OCI-LY7 (cell line): ENCODE measurements around the gene R3HDM4. TPM values are rescaled to one million over a fixed set of nuclear protein-coding genes. Genes with fewer than 3 reads are reported as not detected.

ENCODE experiments used
- BruUV-seq: library from RNA; stranded (reverse); fragments of 400-500 nt; replicated peaks from 2 replicates; lab custom pipeline; 2021; lab: Mats Ljungman, UMichigan
- CTCF ChIA-PET: fragments of 300-600 bp; sonication (Branson Sonifier 250); formaldehyde crosslinking; loops from one replicate; lab custom pipeline; 2022; ENCODE audit warnings: antibody characterized with exemption; ENCODE audit not compliant: unreplicated experiment; lab: Charles Lee
- POLR2A ChIA-PET: fragments of 300-600 bp; sonication (Branson Sonifier 250); formaldehyde crosslinking; loops from one replicate; lab custom pipeline; 2022; ENCODE audit warnings: antibody characterized with exemption; lab: Charles Lee
- DNase-seq: peaks from one replicate; pipeline ENCODE4 v3.0.0-alpha.2; 2015; ENCODE audit warnings: low spot score
- H2AFZ ChIP-seq: fragments of 200-600 bp; sonication (generic), shearing (Covaris generic); 2 replicates; pipeline ENCODE4 v1.6.1; 2014; ENCODE audit warnings: mild to moderate bottlenecking, antibody characterized with exemption, low read length, moderate library complexity
- H3K27ac ChIP-seq: fragments of 200-600 bp; sonication (generic); 2 replicates; pipeline ENCODE4 v1.5.1; 2014; ENCODE audit warnings: mixed run types, low read depth, mild to moderate bottlenecking, moderate library complexity, low read length, inconsistent platforms; ENCODE audit not compliant: poor library complexity, severe bottlenecking
- H3K36me3 ChIP-seq: fragments of 200-600 bp; sonication (generic); 2 replicates; pipeline ENCODE4 v1.6.1; 2014; ENCODE audit warnings: mild to moderate bottlenecking, antibody characterized with exemption, low read length, moderate library complexity, mixed read lengths; ENCODE audit not compliant: insufficient read depth
- H3K4me1 ChIP-seq: fragments of 200-600 bp; sonication (generic); 2 replicates; pipeline ENCODE4 v1.5.1; 2014; ENCODE audit warnings: mild to moderate bottlenecking, low read length; ENCODE audit not compliant: insufficient read depth, poor library complexity, severe bottlenecking
- H3K4me2 ChIP-seq: fragments of 200-600 bp; sonication (generic); 2 replicates; pipeline ENCODE4 v1.6.1; 2014; ENCODE audit warnings: mild to moderate bottlenecking, low read length
- H3K4me3 ChIP-seq: fragments of 200-600 bp; sonication (generic); 2 replicates; pipeline ENCODE4 v1.5.1; 2014; ENCODE audit warnings: mild to moderate bottlenecking, low read depth, low read length; ENCODE audit not compliant: poor library complexity, severe bottlenecking
- H3K79me2 ChIP-seq: fragments of 200-600 bp; sonication (generic); 2 replicates; pipeline ENCODE4 v1.6.1; 2016; ENCODE audit warnings: low read depth, mild to moderate bottlenecking, low read length, moderate library complexity, mixed read lengths; ENCODE audit not compliant: insufficient read depth
- H3K9me2 ChIP-seq: fragments of 200-600 bp; sonication (generic); 2 replicates; pipeline ENCODE4 v1.6.1; 2016; ENCODE audit warnings: mild to moderate bottlenecking, low read length, mixed read lengths; ENCODE audit not compliant: insufficient read depth
- H3K9me3 ChIP-seq: fragments of 200-600 bp; sonication (generic); 2 replicates; pipeline ENCODE4 v1.6.1; 2014; ENCODE audit warnings: mild to moderate bottlenecking, mixed run types, low read length, mixed read lengths
- H4K20me1 ChIP-seq: fragments of 200-600 bp; sonication (generic); 2 replicates; pipeline ENCODE4 v1.6.1; 2014; ENCODE audit warnings: mild to moderate bottlenecking, antibody characterized with exemption, low read length, moderate library complexity, mixed read lengths; ENCODE audit not compliant: insufficient read depth
- EZH2phosphoT487 ChIP-seq: fragments of 200-600 bp; sonication (generic); IDR thresholded peaks from 2 replicates; pipeline ENCODE4 v1.6.1; 2018; ENCODE audit warnings: low read depth, borderline replicate concordance, mild to moderate bottlenecking, mixed run types, antibody characterized with exemption, low read length, moderate library complexity, mixed read lengths
- intact Hi-C: fragments of 100-400 bp; cut with micrococcal nuclease; formaldehyde crosslinking; loops from one replicate; pipeline ENCODE4 v1.10.0; 2022; ENCODE audit not compliant: unreplicated experiment
- total RNA-seq, 2 experiments: library from RNA; depleted of rRNA in 1 of 2; stranded (reverse); fragments of >200 nt in 1 of 2; shearing (Covaris generic) in 1 of 2; gene quantifications; 2 replicates each; pipeline ENCODE4 v1.2.3, GENCODE V29; 2014 to 2022
- TF ChIP-seq, protein P1 (sequence below): fragments of 200-600 bp; sonication (generic); conservative IDR thresholded peaks from 2 replicates; pipeline ENCODE4 v1.5.1; 2014; ENCODE audit warnings: mild to moderate bottlenecking, antibody characterized with exemption, low read length, moderate library complexity, mixed read lengths

R3HDM4 gene
- total RNA-seq, 2 experiments from 2014 or later, result 43.5 to 64.9 TPM

- CTCF ChIA-PET, result no interaction called here
- peaks cover 31% of the 10 kb centered on the region; the same call in 1 of the 2 replicates for H3K36me3 ChIP-seq
- TF ChIP-seq, protein P1, sequence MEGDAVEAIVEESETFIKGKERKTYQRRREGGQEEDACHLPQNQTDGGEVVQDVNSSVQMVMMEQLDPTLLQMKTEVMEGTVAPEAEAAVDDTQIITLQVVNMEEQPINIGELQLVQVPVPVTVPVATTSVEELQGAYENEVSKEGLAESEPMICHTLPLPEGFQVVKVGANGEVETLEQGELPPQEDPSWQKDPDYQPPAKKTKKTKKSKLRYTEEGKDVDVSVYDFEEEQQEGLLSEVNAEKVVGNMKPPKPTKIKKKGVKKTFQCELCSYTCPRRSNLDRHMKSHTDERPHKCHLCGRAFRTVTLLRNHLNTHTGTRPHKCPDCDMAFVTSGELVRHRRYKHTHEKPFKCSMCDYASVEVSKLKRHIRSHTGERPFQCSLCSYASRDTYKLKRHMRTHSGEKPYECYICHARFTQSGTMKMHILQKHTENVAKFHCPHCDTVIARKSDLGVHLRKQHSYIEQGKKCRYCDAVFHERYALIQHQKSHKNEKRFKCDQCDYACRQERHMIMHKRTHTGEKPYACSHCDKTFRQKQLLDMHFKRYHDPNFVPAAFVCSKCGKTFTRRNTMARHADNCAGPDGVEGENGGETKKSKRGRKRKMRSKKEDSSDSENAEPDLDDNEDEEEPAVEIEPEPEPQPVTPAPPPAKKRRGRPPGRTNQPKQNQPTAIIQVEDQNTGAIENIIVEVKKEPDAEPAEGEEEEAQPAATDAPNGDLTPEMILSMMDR, result no peak
- TF ChIP-seq EZH2phosphoT487, result no peak
- H3K27ac ChIP-seq, result no peak overlapping the region
- H4K20me1 ChIP-seq, result no peaks in the 10 kb centered on the region
- no peaks in the 10 kb centered on the region for H3K79me2 ChIP-seq
- H2AFZ ChIP-seq, result no peak overlapping the region
- H3K9me3 ChIP-seq, result no peaks in the 10 kb centered on the region
- no peak overlapping the region for H3K4me2 ChIP-seq
- no peak for DNase-seq
- peaks cover 9% of the 10 kb centered on the region for H3K4me1 ChIP-seq
- intact Hi-C loops, result no loop called here
- no peak overlapping the region for H3K4me3 ChIP-seq
- no TSS peak for BruUV-seq
- H3K9me2 ChIP-seq, result no peaks in the 10 kb centered on the region
- POLR2A ChIA-PET, result no interaction called here
These were observed 42.0 kb downstream of the R3HDM4 start for GRCh38 chr19:870963-871401.

DNA sequence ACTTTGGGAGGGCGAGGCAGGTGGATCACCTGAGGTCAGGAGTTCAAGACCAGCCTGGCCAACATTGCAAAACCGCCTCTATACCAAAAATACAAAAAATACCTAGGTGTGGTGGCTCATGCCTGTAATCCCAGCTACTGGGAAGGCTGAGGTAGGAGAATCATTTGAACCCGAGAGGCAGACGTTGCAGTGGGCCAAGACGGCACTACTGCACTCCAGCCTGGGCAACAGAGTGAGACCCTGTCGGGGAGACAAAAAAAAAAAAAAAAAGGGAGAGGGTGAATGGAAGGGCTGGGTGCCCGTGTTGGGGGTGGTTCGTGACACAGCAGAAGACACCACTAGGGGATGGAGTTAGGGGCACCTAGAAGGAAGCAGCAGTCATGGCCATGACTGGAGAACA lies 42.7 kb downstream of the R3HDM4 start:
- no TSS peak for BruUV-seq
- Histone ChIP-seq H3K9me2 (no peaks in the 10 kb centered on the region), H4K20me1 (no peaks in the 10 kb centered on the region), H3K36me3 (peaks cover 27% of the 10 kb centered on the region; the same call in 1 of the 2 replicates), H3K9me3 (no peaks in the 10 kb centered on the region), H3K4me2 (no peak overlapping the region), H3K4me1 (peaks cover 9% of the 10 kb centered on the region), H3K27ac (no peak overlapping the region), H2AFZ (no peak overlapping the region), H3K79me2 (no peaks in the 10 kb centered on the region), H3K4me3 (no peak overlapping the region)
- ChIA-PET POLR2A (no interaction called here), CTCF (no interaction called here)
- intact Hi-C loops, result no loop called here
- TF ChIP-seq EZH2phosphoT487, result no peak
- TF ChIP-seq, protein P1, result no peak
- DNase-seq, result no peak

- H4K20me1 ChIP-seq, result no peaks in the 10 kb centered on the region
These were observed 43.5 kb downstream of the R3HDM4 start for GRCh38 chr19:869245-870177.

More at GRCh38 chr19:869245-870177, 43.5 kb downstream of the R3HDM4 start:
- no peak for TF ChIP-seq EZH2phosphoT487
- TF ChIP-seq, protein P1, result no peak
- no peaks in the 10 kb centered on the region for H3K9me2 ChIP-seq
- peaks cover 24% of the 10 kb centered on the region; the same call in 1 of the 2 replicates for H3K36me3 ChIP-seq
- H3K9me3 ChIP-seq, result no peaks in the 10 kb centered on the region
- no peak for DNase-seq
- POLR2A ChIA-PET, result no interaction called here
- H3K27ac ChIP-seq, result no peak overlapping the region
- no peak overlapping the region for H2AFZ ChIP-seq
- intact Hi-C loops, result no loop called here
- H3K79me2 ChIP-seq, result no peaks in the 10 kb centered on the region
- CTCF ChIA-PET, result no interaction called here
- H3K4me3 ChIP-seq, result no peak overlapping the region
- no peak overlapping the region for H3K4me2 ChIP-seq
- H3K4me1 ChIP-seq, result peaks cover 17% of the 10 kb centered on the region
- no TSS peak for BruUV-seq
